Urinary bladder (tissue), 4 donors: ENCODE data around the gene RPS6KA5. TPM values are rescaled to one million over a fixed set of nuclear protein-coding genes. Genes with fewer than 3 reads are reported as not detected.
"Not testable (repeated sequence)": the region's sequence is repeated elsewhere in the genome, so short reads cannot be mapped to it uniquely, and the experiment has no call there.

ENCODE experiments used
- DNase-seq: peaks from one replicate; pipeline ENCODE4 v3.0.0-alpha.2; 2015; ENCODE audit errors: extremely low spot score
- H3K27ac ChIP-seq: one replicate; pipeline ENCODE4 v1.5.1; 2013; ENCODE audit warnings: low read depth, mild to moderate bottlenecking, moderate library complexity
- H3K36me3 ChIP-seq: one replicate; pipeline ENCODE4 v1.6.1; 2013; ENCODE audit warnings: mild to moderate bottlenecking, moderate library complexity; ENCODE audit not compliant: insufficient read depth
- H3K4me1 ChIP-seq: one replicate; pipeline ENCODE4 v1.6.1; 2013; ENCODE audit warnings: mild to moderate bottlenecking, moderate library complexity; ENCODE audit not compliant: insufficient read depth
- H3K4me3 ChIP-seq: one replicate; pipeline ENCODE4 v1.5.1; 2013; ENCODE audit warnings: low read depth, low read length
- WGBS: extraction: QIAGEN DNeasy Blood & Tissue Kit; methylation state at CpG from one replicate; pipeline ENCODE4 v1.1.7; 2013; 5-methylcytosine and 5-hydroxymethylcytosine counted together
- polyA plus RNA-seq: library from polyadenylated mRNA; stranded (reverse); fragments of 200-250 nt; gene quantifications from one replicate; pipeline ENCODE4 v1.2.3, GENCODE V29; 2013
- total RNA-seq: library from RNA; depleted of rRNA; stranded (reverse); fragments of >200 nt; gene quantifications from one replicate; pipeline ENCODE4 v1.2.3, GENCODE V29; 2014
- donor health status: healthy with polysubstance abuse.
- donor health status: healthy.

RPS6KA5 gene
- total and polyA plus RNA-seq, 2 donors: 13.4 to 19.8 TPM

DNA sequence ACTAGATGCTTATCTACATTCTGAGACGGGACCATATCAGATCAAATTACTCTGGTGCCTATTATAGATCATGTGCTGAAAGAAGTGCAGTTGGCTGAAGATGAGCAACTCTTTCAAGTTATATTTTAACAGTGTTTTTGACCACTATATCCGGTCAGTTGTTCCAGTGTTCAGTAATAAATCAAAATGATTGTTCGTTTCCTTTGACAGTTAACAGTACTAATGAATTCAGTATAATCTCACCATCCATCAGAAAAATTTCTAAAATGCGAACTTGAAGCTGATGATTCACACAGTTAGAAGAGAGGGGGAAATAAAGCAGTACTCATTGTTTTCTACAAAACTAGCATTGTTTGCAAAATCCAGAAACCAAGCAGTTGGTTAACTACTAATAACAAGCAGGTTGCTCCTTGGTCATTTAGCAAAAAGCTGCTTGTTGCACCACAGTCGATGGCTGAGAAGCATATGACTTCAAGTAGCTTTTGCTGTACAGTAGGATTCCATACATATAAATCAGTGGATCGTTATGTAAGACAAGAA lies 2.3 kb downstream of the RPS6KA5 start:
- WGBS: 49% methylated on average over 6 of the region's 6 CpGs
- no peak overlapping the region for H3K27ac ChIP-seq
- H3K4me1 ChIP-seq: no peaks in the 10 kb centered on the region
- no peak overlapping the region for H3K4me3 ChIP-seq
- H3K36me3 ChIP-seq: no peaks in the 10 kb centered on the region
- no peak for DNase-seq

- no peaks in the 10 kb centered on the region for H3K36me3 ChIP-seq
- 87% methylated on average over 3 of the region's 3 CpGs for WGBS
- no peak overlapping the region for H3K27ac ChIP-seq
- no peak overlapping the region for H3K4me3 ChIP-seq
- no peak for DNase-seq
- no peaks in the 10 kb centered on the region for H3K4me1 ChIP-seq
Observed at GRCh38 chr14:91056361-91056760, 4.1 kb downstream of the RPS6KA5 start.

DNA sequence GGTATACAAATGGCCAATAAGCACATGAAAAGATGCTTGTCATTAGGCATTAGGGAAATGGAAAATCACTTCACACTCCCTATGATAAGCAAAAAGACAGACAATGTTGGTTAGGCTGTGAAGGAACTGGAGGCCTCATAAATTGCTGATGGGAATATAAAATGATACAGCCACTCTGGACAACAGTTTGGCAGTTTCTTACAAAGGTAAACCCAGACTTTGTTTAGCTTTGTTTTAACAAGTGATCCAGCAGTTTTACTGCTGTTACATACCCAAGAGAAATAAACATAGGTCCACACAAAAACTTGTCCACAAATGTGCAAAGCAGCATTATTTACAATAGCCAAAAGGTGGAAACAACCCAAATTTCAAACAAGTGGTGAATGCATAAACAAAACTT lies 5.4 kb downstream of the RPS6KA5 start:
- Histone ChIP-seq H3K27ac (no peak overlapping the region), H3K36me3 (peaks cover 2% of the 10 kb centered on the region), H3K4me1 (no peaks in the 10 kb centered on the region), H3K4me3 (no peak overlapping the region)
- no peak for DNase-seq

DNA sequence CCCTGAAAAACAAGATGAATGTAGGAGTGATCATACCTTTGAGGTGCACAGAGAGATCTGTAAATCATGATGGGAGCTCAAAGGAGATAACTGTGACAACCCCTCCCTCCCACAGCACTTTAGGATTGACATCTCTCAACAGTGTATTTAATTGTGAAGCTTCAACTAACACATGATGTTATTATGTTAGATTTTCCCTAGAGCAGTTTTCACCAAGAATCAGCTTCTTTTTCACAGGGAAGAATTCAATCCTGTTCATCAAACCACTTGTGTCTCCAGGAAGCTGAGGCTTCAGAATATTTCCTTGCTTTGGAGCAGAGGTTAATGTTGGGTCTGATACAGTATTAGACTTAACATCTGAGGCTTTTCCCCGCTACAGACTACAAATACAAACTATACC lies 11.8 kb downstream of the RPS6KA5 start:
- Histone ChIP-seq H3K4me1 (no peaks in the 10 kb centered on the region), H3K36me3 (peaks cover 2% of the 10 kb centered on the region), H3K4me3 (no peak overlapping the region), H3K27ac (no peak overlapping the region)
- 92% methylated on average over 1 of the region's 1 CpG for WGBS
- no peak for DNase-seq

DNA sequence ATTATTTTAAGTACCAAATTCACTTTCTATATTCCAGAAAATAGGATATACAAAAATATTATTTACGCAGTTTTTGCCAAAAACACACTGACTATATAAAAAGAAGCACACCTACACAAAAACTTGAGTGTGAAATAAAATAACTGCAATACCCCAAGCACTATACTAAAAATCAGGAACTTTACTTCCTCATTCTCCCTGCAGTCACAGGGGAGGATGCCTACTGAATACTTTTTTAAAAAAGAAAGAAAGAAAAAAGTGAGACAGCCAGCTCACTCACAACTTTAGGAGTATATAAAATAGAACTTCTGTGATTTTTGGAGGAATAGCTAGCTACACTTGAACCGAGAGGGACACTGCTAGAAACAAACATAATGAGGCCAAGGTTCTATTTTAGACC lies 12.2 kb downstream of the RPS6KA5 start:
- Histone ChIP-seq H3K36me3 (peaks cover 2% of the 10 kb centered on the region), H3K4me3 (no peak overlapping the region), H3K27ac (no peak overlapping the region), H3K4me1 (no peaks in the 10 kb centered on the region)
- no peak for DNase-seq
- 93% methylated on average over 2 of the region's 2 CpGs for WGBS

- 84% methylated on average over 4 of the region's 4 CpGs for WGBS
- H3K4me3 ChIP-seq: no peak overlapping the region
- no peak overlapping the region for H3K27ac ChIP-seq
- no peak for DNase-seq
- H3K4me1 ChIP-seq: no peaks in the 10 kb centered on the region
- H3K36me3 ChIP-seq: peaks cover 2% of the 10 kb centered on the region
Observed at GRCh38 chr14:91047174-91047753, 13.2 kb downstream of the RPS6KA5 start.

- Histone ChIP-seq H3K36me3 (peaks cover 2% of the 10 kb centered on the region), H3K4me3 (no peak overlapping the region), H3K27ac (no peak overlapping the region), H3K4me1 (no peaks in the 10 kb centered on the region)
- DNase-seq: no peak
- WGBS: 82% methylated on average over 7 of the region's 7 CpGs
Observed at GRCh38 chr14:91046488-91047072, 13.9 kb downstream of the RPS6KA5 start.

DNA sequence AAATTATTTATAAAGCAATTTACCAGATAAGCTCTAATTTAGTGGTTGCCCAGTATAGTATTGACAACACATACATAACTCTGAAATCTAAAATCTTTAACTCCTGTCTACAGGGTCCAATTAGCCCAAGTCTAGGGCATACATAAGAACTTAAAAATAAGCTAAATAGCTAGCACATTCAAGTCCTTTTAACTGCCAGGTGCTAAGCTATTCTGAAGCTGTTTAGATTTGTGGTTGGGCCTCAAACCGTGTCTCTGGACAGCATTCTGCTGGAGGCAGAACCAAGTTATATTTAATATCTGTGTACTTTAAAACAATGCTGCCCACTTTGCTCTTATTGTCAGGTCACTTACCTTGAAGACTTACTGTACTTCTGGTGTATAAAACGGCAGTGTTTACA lies 19.0 kb downstream of the RPS6KA5 start:
- 30% methylated on average over 2 of the region's 2 CpGs for WGBS
- no peak overlapping the region for H3K27ac ChIP-seq
- no peaks in the 10 kb centered on the region for H3K4me1 ChIP-seq
- no peak overlapping the region for H3K4me3 ChIP-seq
- DNase-seq: no peak
- no peaks in the 10 kb centered on the region for H3K36me3 ChIP-seq

DNA sequence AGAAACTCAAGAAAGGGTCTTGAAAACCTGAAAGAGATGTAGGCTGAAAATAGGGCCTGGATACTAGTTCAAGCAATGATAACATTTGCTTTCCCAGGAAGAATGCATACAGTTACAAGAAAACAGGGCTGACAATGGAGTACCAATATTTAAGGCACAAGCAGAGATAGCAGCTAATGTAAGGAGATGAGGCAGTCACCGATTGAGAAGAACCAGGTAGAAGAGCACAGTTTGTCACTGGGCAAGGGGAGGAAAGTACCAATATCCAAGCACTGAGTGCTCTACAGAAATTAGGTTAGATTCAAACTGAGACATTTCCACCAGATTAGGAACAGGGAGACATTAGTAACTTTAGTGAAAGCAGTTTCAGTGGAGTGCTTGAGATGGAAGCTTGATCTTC lies 19.9 kb downstream of the RPS6KA5 start:
- no peak for DNase-seq
- H3K4me1 ChIP-seq: no peaks in the 10 kb centered on the region
- no peaks in the 10 kb centered on the region for H3K36me3 ChIP-seq
- 93% methylated on average over 1 of the region's 1 CpG for WGBS
- no peak overlapping the region for H3K4me3 ChIP-seq
- no peak overlapping the region for H3K27ac ChIP-seq

GRCh38 chr14:91038439-91038838 lies 22.0 kb downstream of the RPS6KA5 start:
- no peak for DNase-seq
- H3K27ac ChIP-seq: no peak overlapping the region
- WGBS: 85% methylated on average over 1 of the region's 1 CpG

GRCh38 chr14:91036741-91037469 lies 23.5 kb downstream of the RPS6KA5 start:
- H3K27ac ChIP-seq: no peak overlapping the region
- no peaks in the 10 kb centered on the region for H3K36me3 ChIP-seq
- no peak for DNase-seq
- no peak overlapping the region for H3K4me3 ChIP-seq
- WGBS: 90% methylated on average over 2 of the region's 2 CpGs
- no peaks in the 10 kb centered on the region for H3K4me1 ChIP-seq

More at GRCh38 chr14:91038439-91038838, 22.0 kb downstream of the RPS6KA5 start:
- Histone ChIP-seq H3K4me1 (no peaks in the 10 kb centered on the region), H3K4me3 (no peak overlapping the region), H3K36me3 (no peaks in the 10 kb centered on the region)

DNA sequence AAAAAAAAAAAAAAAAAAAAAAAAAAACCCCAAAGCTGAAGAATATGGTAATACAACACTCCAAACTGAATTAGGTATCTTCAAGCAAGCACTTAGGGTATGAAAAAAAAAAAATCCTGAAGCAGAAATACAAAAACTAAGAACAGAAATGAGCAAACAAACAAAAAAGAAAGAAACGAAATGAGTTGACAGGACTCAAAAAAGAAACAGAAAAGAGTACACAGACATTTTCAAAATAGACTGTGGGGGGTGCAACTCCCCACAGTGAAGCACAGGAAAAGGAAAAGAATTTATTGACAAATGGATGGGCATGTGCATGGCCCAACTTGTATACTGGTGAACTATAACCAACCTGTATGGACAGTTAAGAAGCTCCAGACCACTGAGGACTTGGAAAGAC lies 24.6 kb downstream of the RPS6KA5 start:
- no peak overlapping the region for H3K27ac ChIP-seq
- H3K4me3 ChIP-seq: no peak overlapping the region
- H3K36me3 ChIP-seq: no peaks in the 10 kb centered on the region
- no peak for DNase-seq
- no peaks in the 10 kb centered on the region for H3K4me1 ChIP-seq
- 70% methylated on average over 1 of the region's 1 CpG for WGBS

- H3K4me1 ChIP-seq, H3K4me3 ChIP-seq, DNase-seq, H3K27ac ChIP-seq, H3K36me3 ChIP-seq: not testable (repeated sequence)
- WGBS: 73% methylated on average over 10 of the region's 10 CpGs
Observed at GRCh38 chr14:91034379-91034778, 26.1 kb downstream of the RPS6KA5 start.

DNA sequence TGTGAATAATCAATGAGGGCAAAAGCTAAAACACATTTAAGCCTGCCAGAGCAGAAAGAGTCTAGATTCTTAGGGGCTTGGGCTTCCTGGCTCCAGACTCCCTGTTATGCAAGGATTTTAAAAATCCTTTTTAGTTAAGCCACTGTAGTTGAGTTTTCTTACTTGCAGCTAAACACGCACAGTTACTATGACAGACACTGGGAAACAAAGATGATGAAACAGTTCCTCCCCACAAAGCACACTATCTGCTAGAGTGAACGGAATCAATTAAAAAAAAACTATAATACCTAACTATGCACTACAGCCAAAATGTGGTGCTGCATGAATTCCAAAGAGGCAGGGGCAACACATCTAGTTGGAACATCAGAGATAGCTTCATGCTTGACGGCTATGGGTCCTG lies 28.2 kb downstream of the RPS6KA5 start:
- H3K4me3 ChIP-seq: no peak overlapping the region
- no peak for DNase-seq
- WGBS: 71% methylated on average over 3 of the region's 3 CpGs
- no peak overlapping the region for H3K27ac ChIP-seq
- no peaks in the 10 kb centered on the region for H3K36me3 ChIP-seq
- peaks cover 2% of the 10 kb centered on the region for H3K4me1 ChIP-seq
